A673 (cell line): ENCODE measurements around the gene CD300LF. TPM values are rescaled to one million over a fixed set of nuclear protein-coding genes. Genes with fewer than 3 reads are reported as not detected.

Source experiments
- BruUV-seq: library from RNA; stranded (reverse); fragments of 400-500 nt; replicated peaks from 2 replicates; lab custom pipeline; 2021; lab: Mats Ljungman, UMichigan
- CTCF ChIA-PET: fragments of 300-600 bp; sonication (Branson Sonifier 250); formaldehyde crosslinking; loops from one replicate; lab custom pipeline; 2022; ENCODE audit warnings: antibody characterized with exemption; lab: Charles Lee
- POLR2A ChIA-PET: fragments of 300-600 bp; sonication (Branson Sonifier 250); formaldehyde crosslinking; loops from one replicate; lab custom pipeline; 2022; ENCODE audit warnings: antibody characterized with exemption; ENCODE audit not compliant: low non-redundant PET; lab: Charles Lee
- DNase-seq: peaks from one replicate; pipeline ENCODE4 v3.0.0-alpha.2; 2015; ENCODE audit warnings: low spot score
- H3K27ac ChIP-seq: fragments of 200-600 bp; sonication (generic); 2 replicates; pipeline ENCODE4 v1.5.1; 2016; ENCODE audit warnings: mixed run types, low read depth, mild to moderate bottlenecking, mixed read lengths, antibody characterized with exemption, low read length; ENCODE audit not compliant: poor library complexity, severe bottlenecking
- H3K27me3 ChIP-seq: fragments of 200-600 bp; sonication (generic); replicated peaks from 2 replicates; pipeline ENCODE4 v1.6.1; 2017; ENCODE audit warnings: mixed run types, low read depth, mild to moderate bottlenecking, mixed read lengths, antibody characterized with exemption, low read length; ENCODE audit not compliant: insufficient read depth, poor library complexity
- H3K36me3 ChIP-seq: fragments of 200-600 bp; sonication (generic); 2 replicates; pipeline ENCODE4 v1.6.1; 2016; ENCODE audit warnings: mixed run types, mild to moderate bottlenecking, mixed read lengths, antibody characterized with exemption, low read length; ENCODE audit not compliant: insufficient read depth, poor library complexity, severe bottlenecking
- H3K4me1 ChIP-seq: fragments of 200-600 bp; sonication (generic); 2 replicates; pipeline ENCODE4 v1.6.1; 2017; ENCODE audit warnings: mixed run types, mild to moderate bottlenecking, mixed read lengths, antibody characterized with exemption, low read length; ENCODE audit not compliant: insufficient read depth, poor library complexity, severe bottlenecking
- H3K4me3 ChIP-seq: fragments of 200-600 bp; sonication (generic); 2 replicates; pipeline ENCODE4 v1.5.1; 2016; ENCODE audit warnings: low read depth, mixed run types, mild to moderate bottlenecking, mixed read lengths, low read length; ENCODE audit not compliant: poor library complexity, severe bottlenecking
- H3K9me3 ChIP-seq: fragments of 200-600 bp; sonication (generic); 2 replicates; pipeline ENCODE4 v1.6.1; 2016; ENCODE audit warnings: mixed run types, low read depth, mild to moderate bottlenecking, mixed read lengths, antibody characterized with exemption, low read length; ENCODE audit not compliant: poor library complexity, severe bottlenecking
- CTCF ChIP-seq: fragments of 300-800, 200-600 bp; sonication (generic); conservative IDR thresholded peaks from 2 replicates; pipeline ENCODE4 v1.5.1; 2017; ENCODE audit warnings: low read depth, mild to moderate bottlenecking, antibody characterized with exemption, low read length, moderate library complexity, mixed read lengths
- EZH2 ChIP-seq: fragments of 200-600 bp; sonication (generic); IDR thresholded peaks from 2 replicates; pipeline ENCODE4 v1.6.1; 2017; ENCODE audit warnings: borderline replicate concordance, low read depth, mild to moderate bottlenecking, mixed read lengths, antibody characterized with exemption, low read length; ENCODE audit not compliant: poor library complexity, severe bottlenecking
- intact Hi-C: fragments of 100-400 bp; cut with micrococcal nuclease; formaldehyde crosslinking; loops from one replicate; pipeline ENCODE4 v1.10.0; 2022; ENCODE audit not compliant: unreplicated experiment
- total RNA-seq: library from RNA; stranded (reverse); gene quantifications from 2 replicates; pipeline ENCODE4 v1.2.3, GENCODE V29; 2021

CD300LF gene
- total RNA-seq, 1 experiment from 2014 or later = not detected

GRCh38 chr17:74742978-74743545 is 30.3 kb upstream of the CD300LF start:
- H3K4me1 ChIP-seq = peaks cover 16% of the 10 kb centered on the region
- POLR2A ChIA-PET = no interaction called here
- intact Hi-C loops = loop anchor here (5.0 to 10.0 kb wide), 2 partner anchors 34 to 212 kb away; partner anchors contain the start of gene NAT9

GRCh38 chr17:74742153-74742515 is 29.4 kb upstream of the CD300LF start:
- no peak for DNase-seq
- POLR2A ChIA-PET = no interaction called here
- no peak overlapping the region for H3K4me3 ChIP-seq
- no peaks in the 10 kb centered on the region for H3K9me3 ChIP-seq
- intact Hi-C loops = loop anchor here (5.0 to 10.0 kb wide), 2 partner anchors 35 to 213 kb away; partner anchors contain the start of gene NAT9
- peaks cover 19% of the 10 kb centered on the region for H3K4me1 ChIP-seq
- CTCF ChIA-PET = interaction anchor here (0.9 kb wide), 1 partner anchor 220 kb away, joined by 3 read pairs; no protein-coding TSS in a partner anchor
- no peaks in the 10 kb centered on the region for H3K36me3 ChIP-seq
- no peak overlapping the region for H3K27ac ChIP-seq
- H3K27me3 ChIP-seq = peaks cover 24% of the 10 kb centered on the region
- no TSS peak for BruUV-seq
- TF ChIP-seq CTCF (no peak), EZH2 (no peak)

More at GRCh38 chr17:74742978-74743545, 30.3 kb upstream of the CD300LF start:
- no peak overlapping the region for H3K27ac ChIP-seq
- H3K27me3 ChIP-seq = peaks cover 15% of the 10 kb centered on the region
- CTCF ChIA-PET = interaction anchor here (0.9 kb wide), 1 partner anchor 219 kb away, joined by 3 read pairs; no protein-coding TSS in a partner anchor
- no peak for DNase-seq
- no peaks in the 10 kb centered on the region for H3K36me3 ChIP-seq
- no peak for TF ChIP-seq EZH2
- no peak for TF ChIP-seq CTCF
- no peaks in the 10 kb centered on the region for H3K9me3 ChIP-seq
- BruUV-seq = no TSS peak
- no peak overlapping the region for H3K4me3 ChIP-seq

DNA sequence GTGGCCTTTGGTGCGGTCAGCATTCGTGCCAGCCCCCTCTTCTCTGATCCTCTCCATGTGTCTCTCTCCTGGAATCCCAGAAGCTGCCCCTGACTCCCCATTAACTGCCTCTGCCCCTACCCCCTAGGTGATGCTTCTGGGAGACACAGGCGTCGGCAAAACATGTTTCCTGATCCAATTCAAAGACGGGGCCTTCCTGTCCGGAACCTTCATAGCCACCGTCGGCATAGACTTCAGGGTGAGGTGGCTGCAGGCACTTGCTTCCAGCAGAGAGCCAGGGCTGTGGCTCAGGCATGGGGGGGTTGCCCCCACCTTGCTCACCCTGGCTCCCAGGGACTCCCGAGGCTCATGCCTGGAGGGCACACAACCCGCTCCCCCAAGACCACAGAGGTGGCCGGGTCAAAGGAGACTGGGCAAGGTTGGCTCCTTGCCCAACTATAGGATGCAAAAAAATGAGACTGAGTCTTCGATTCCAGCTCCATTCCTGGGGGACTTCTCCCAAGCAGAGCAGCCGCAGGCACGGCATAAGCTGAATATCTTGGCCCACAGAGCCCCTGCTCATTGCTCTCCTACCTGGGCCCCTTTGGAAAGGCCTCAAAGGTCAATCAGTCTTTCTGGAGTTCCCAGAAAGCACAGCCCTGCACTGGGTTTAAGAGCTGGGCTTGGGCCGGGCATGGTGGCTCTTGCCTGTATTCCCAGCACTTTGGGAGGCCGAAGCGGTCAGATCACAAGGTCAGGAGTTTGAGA is 28.1 kb upstream of the CD300LF start:
- H3K27me3 ChIP-seq = peaks cover 38% of the 10 kb centered on the region
- DNase-seq = no peak
- BruUV-seq = no TSS peak
- POLR2A ChIA-PET = no interaction called here
- H3K9me3 ChIP-seq = no peaks in the 10 kb centered on the region
- intact Hi-C loops = loop anchor here (5.0 to 10.0 kb wide), 2 partner anchors 36 to 214 kb away; partner anchors contain the start of gene NAT9
- CTCF ChIA-PET = interaction anchor here (0.7 to 1.1 kb wide), 2 partner anchors 14 to 83 kb away, joined by 4 to 7 read pairs; no protein-coding TSS in a partner anchor
- no peak overlapping the region for H3K27ac ChIP-seq
- H3K36me3 ChIP-seq = no peaks in the 10 kb centered on the region
- no peak for TF ChIP-seq CTCF
- H3K4me1 ChIP-seq = peaks cover 20% of the 10 kb centered on the region
- no peak overlapping the region for H3K4me3 ChIP-seq
